GM20000 (cell line): ENCODE measurements around the gene CDCA8.

ENCODE experiments used
- DNase-seq: peaks from one replicate; pipeline ENCODE4 v3.0.0; 2012; ENCODE audit warnings: low spot score
- TF ChIP-seq, protein P1 (sequence below): IDR thresholded peaks from 2 replicates; pipeline ENCODE4 v1.5.1; 2012; ENCODE audit warnings: mild to moderate bottlenecking, control low read depth; ENCODE audit errors: extremely low read depth, missing control alignments

CDCA8 gene

DNA sequence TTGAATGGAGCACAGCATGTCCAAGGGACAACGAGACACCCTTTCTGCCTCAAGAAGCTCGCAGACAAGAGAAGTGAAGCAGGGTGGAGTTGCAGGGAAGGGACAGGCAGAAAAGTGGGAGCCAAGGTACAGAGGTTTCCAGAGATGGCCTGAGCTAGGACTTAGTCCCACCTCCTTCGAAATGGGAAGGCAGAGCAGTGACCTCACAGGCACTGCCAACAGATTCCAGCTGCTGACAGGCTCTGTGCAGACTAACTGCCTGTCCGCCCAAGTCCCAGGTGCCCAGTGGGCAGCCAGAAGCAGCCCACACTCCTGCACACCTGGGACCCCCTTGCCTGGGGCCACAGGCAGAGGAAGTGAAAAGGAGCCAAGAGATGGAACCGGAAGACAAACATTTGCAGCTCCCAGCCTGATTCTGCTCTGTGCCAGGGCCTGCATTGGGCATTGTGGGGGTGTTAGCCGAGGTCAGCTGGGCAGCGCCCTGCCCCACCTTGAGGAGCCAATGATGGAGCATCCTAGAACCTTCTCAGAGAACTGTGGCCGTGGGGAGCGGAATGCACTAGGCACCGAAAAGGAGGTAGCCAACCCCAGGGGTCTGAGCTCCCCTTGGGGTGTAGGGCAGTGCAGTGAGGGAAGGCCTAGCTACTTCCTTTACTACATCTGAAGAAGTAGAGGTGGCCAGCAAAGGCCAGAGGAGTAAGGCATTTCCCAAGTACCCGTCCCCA, 30.1 kb upstream of the CDCA8 start:
- TF ChIP-seq, protein P1, sequence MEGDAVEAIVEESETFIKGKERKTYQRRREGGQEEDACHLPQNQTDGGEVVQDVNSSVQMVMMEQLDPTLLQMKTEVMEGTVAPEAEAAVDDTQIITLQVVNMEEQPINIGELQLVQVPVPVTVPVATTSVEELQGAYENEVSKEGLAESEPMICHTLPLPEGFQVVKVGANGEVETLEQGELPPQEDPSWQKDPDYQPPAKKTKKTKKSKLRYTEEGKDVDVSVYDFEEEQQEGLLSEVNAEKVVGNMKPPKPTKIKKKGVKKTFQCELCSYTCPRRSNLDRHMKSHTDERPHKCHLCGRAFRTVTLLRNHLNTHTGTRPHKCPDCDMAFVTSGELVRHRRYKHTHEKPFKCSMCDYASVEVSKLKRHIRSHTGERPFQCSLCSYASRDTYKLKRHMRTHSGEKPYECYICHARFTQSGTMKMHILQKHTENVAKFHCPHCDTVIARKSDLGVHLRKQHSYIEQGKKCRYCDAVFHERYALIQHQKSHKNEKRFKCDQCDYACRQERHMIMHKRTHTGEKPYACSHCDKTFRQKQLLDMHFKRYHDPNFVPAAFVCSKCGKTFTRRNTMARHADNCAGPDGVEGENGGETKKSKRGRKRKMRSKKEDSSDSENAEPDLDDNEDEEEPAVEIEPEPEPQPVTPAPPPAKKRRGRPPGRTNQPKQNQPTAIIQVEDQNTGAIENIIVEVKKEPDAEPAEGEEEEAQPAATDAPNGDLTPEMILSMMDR: no peak
- DNase-seq: no peak

DNA sequence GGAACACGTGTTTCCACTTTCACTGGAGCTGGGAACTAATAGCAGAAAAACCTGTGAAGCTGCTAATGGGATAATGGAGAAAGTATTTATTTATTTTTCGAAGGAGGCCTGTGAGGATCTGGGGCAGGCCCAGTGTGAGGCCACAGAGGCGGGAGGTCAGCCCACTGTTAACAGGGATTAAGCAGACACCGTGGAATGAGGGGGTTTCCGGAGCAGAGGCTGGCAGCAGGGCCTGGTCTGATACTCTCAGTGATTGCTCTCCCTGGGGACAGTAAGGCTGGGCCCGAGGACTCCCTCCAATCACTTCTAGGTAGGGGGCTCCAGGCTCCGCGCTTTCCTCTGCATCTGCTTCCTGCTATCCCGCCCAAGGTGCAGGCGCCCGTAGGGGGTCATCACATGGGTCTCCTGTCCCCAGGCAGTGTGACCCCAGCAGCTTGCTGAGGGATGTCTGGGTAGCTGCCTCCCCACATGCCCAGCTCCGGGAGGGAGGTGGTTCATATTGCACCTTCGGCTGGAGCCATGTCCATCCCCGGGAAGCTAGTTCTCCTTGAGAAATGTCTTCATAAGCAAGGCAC, 28.8 kb upstream of the CDCA8 start:
- TF ChIP-seq, protein P1: no peak
- no peak for DNase-seq

DNA sequence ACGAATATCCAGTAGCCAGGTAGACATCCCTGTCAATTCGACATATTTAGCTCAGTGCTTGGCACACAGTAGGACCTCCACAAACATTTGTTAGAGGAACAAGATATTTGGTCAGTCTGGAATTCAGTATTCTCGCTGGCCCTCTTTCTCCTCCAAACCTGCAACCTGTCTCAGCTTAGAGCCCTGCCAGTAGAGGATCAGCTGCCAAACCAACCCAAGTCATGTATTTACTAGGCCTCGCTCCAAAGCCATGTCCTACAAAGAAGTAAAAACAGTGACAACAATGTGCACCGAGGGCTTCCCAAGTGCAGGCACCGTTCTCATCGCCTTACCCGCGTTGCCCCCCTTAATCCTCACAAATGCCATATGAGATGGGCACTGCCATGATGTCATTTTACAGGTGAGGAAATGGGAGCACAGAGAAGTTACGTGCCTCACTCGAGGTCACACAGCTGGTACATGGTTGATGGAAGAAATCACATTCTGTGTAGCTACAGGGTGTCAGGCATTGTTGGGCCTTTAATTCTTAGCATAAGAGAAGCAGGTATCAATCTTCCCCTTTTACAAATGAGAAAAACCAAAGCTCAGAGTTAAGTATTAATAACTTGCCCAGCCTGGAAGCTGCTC, 26.0 kb upstream of the CDCA8 start:
- DNase-seq: no peak
- TF ChIP-seq, protein P1: no peak

DNA sequence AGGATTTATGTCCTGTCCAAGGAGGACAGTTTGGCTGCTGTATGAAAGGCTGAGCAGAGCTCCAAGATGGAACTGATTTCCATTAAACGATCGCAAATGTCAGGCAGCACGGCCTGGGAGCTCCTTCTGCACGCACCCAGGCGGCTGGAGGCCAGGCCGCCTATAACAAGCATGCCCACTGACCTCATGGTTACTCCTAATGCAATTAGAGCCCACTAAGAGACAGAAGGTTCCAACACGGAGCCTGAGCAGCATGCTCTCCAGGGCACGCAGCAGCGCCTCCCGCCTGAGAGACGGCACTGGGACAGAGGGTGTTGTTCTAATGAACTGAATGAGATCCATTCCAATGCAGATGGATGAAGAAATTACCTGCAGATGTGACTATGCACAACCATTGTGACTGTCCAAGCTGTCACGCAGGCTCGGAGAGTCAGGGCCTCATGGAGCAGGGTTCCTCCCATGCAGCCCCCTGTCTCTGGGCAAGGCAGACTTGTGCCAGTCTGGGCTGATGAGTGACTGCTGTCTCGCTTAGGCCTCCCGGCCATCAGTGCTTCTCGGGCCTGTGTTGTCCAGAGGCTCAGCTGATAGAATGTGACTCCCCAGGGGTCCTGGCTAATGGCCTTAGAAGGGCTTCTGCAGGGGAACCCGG, 25.2 kb upstream of the CDCA8 start:
- no peak for DNase-seq
- TF ChIP-seq, protein P1: no peak

DNA sequence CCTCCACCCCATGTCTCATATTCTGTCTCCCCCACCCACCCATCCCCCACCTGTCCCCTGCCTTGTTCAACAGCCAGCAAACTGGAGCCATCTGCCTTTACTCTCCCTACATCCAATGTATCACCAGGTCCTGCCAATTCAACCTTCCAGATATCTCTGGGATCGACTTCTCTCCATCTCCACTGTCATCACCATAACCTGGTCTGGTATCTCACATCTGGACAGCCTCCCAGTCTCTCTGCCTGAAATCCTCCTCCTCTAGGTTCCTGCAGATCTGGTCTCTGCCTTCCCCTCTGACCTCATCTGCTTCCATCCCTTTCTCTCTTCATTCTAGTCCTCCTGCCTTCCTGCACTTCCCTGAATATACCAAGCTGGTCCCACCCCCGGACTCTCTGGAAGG, 22.2 kb upstream of the CDCA8 start:
- no peak for DNase-seq
- TF ChIP-seq, protein P1: no peak

DNA sequence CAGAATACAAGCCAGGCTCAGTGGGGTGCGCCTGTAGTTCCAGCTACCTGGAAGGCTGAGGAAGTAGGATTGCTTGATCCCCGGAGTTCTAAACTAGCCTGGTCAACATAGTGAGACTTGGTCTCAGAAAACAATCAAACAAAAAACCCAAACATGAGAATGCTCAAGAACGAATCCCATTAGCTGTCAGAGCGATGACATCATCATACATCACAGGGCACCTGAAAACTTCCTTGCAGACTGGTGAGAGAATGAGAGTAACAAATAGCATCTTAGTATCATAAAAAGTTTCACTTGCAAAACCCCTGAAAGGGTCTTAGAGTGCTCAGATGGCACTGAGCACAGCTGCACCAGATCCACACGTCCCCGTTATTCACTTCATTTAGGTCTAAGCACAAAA, 21.1 kb upstream of the CDCA8 start:
- TF ChIP-seq, protein P1: no peak
- DNase-seq: no peak

DNA sequence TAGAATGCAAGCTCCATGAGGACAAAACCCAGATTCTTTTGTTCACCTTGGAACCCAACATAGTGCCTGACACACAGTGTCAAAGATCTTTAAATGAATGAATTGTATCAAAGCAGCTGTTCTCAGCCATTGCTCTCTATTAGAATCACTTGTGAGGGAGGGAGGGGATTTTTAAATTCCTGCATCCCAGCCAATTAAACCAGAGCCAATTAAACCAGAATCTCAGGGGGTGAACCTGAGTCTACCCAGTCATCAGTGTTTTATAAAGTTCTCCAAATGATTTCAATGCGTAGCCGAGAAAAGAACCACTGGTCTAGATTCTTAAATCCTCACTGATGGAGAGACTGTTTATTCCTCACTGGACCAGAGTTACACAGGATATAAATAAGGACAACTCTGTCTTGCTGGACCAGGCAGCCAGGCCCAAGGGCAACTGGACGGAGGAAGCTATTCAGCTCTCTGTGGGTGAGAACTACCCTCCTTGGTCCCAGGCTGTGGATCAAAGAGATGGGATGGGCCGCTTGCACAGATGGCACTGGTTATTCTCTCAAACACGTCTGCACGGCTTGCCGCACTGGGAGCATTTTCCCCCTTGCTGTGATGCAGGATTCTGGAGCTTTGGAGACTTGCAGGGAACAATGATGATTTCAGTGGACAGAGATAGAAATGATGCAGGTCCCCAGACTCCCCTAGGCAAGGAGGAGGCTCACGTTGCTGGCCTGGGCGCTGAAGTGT, 20.0 kb upstream of the CDCA8 start:
- TF ChIP-seq, protein P1: no peak

More for the DNA sequence above, 20.0 kb upstream of the CDCA8 start:
- no peak for DNase-seq
